OCI-LY7 (cell line): ENCODE data around the gene RCSD1. TPM values are rescaled to one million over a fixed set of nuclear protein-coding genes. Genes with fewer than 3 reads are reported as not detected.
A peak's percentile ranks its signal among the peaks of the same experiment; 100 is the strongest.

Experiments
- BruUV-seq: library from RNA; stranded (reverse); fragments of 400-500 nt; replicated peaks from 2 replicates; lab custom pipeline; 2021; lab: Mats Ljungman, UMichigan
- CTCF ChIA-PET: fragments of 300-600 bp; sonication (Branson Sonifier 250); formaldehyde crosslinking; loops from one replicate; lab custom pipeline; 2022; ENCODE audit warnings: antibody characterized with exemption; ENCODE audit not compliant: unreplicated experiment; lab: Charles Lee
- POLR2A ChIA-PET: fragments of 300-600 bp; sonication (Branson Sonifier 250); formaldehyde crosslinking; loops from one replicate; lab custom pipeline; 2022; ENCODE audit warnings: antibody characterized with exemption; lab: Charles Lee
- DNase-seq: peaks from one replicate; pipeline ENCODE4 v3.0.0-alpha.2; 2015; ENCODE audit warnings: low spot score
- H2AFZ ChIP-seq: fragments of 200-600 bp; sonication (generic), shearing (Covaris generic); 2 replicates; pipeline ENCODE4 v1.6.1; 2014; ENCODE audit warnings: mild to moderate bottlenecking, antibody characterized with exemption, low read length, moderate library complexity
- H3K27ac ChIP-seq: fragments of 200-600 bp; sonication (generic); 2 replicates; pipeline ENCODE4 v1.5.1; 2014; ENCODE audit warnings: mixed run types, low read depth, mild to moderate bottlenecking, moderate library complexity, low read length, inconsistent platforms; ENCODE audit not compliant: poor library complexity, severe bottlenecking
- H3K36me3 ChIP-seq: fragments of 200-600 bp; sonication (generic); 2 replicates; pipeline ENCODE4 v1.6.1; 2014; ENCODE audit warnings: mild to moderate bottlenecking, antibody characterized with exemption, low read length, moderate library complexity, mixed read lengths; ENCODE audit not compliant: insufficient read depth
- H3K4me1 ChIP-seq: fragments of 200-600 bp; sonication (generic); 2 replicates; pipeline ENCODE4 v1.5.1; 2014; ENCODE audit warnings: mild to moderate bottlenecking, low read length; ENCODE audit not compliant: insufficient read depth, poor library complexity, severe bottlenecking
- H3K4me2 ChIP-seq: fragments of 200-600 bp; sonication (generic); 2 replicates; pipeline ENCODE4 v1.6.1; 2014; ENCODE audit warnings: mild to moderate bottlenecking, low read length
- H3K4me3 ChIP-seq: fragments of 200-600 bp; sonication (generic); 2 replicates; pipeline ENCODE4 v1.5.1; 2014; ENCODE audit warnings: mild to moderate bottlenecking, low read depth, low read length; ENCODE audit not compliant: poor library complexity, severe bottlenecking
- H3K79me2 ChIP-seq: fragments of 200-600 bp; sonication (generic); 2 replicates; pipeline ENCODE4 v1.6.1; 2016; ENCODE audit warnings: low read depth, mild to moderate bottlenecking, low read length, moderate library complexity, mixed read lengths; ENCODE audit not compliant: insufficient read depth
- H3K9me2 ChIP-seq: fragments of 200-600 bp; sonication (generic); 2 replicates; pipeline ENCODE4 v1.6.1; 2016; ENCODE audit warnings: mild to moderate bottlenecking, low read length, mixed read lengths; ENCODE audit not compliant: insufficient read depth
- H3K9me3 ChIP-seq: fragments of 200-600 bp; sonication (generic); 2 replicates; pipeline ENCODE4 v1.6.1; 2014; ENCODE audit warnings: mild to moderate bottlenecking, mixed run types, low read length, mixed read lengths
- H4K20me1 ChIP-seq: fragments of 200-600 bp; sonication (generic); 2 replicates; pipeline ENCODE4 v1.6.1; 2014; ENCODE audit warnings: mild to moderate bottlenecking, antibody characterized with exemption, low read length, moderate library complexity, mixed read lengths; ENCODE audit not compliant: insufficient read depth
- CTCF ChIP-seq: fragments of 200-600 bp; sonication (generic); conservative IDR thresholded peaks from 2 replicates; pipeline ENCODE4 v1.5.1; 2014; ENCODE audit warnings: mild to moderate bottlenecking, antibody characterized with exemption, low read length, moderate library complexity, mixed read lengths
- EZH2phosphoT487 ChIP-seq: fragments of 200-600 bp; sonication (generic); IDR thresholded peaks from 2 replicates; pipeline ENCODE4 v1.6.1; 2018; ENCODE audit warnings: low read depth, borderline replicate concordance, mild to moderate bottlenecking, mixed run types, antibody characterized with exemption, low read length, moderate library complexity, mixed read lengths
- intact Hi-C: fragments of 100-400 bp; cut with micrococcal nuclease; formaldehyde crosslinking; loops from one replicate; pipeline ENCODE4 v1.10.0; 2022; ENCODE audit not compliant: unreplicated experiment
- total RNA-seq, 2 experiments: library from RNA; depleted of rRNA in 1 of 2; stranded (reverse); fragments of >200 nt in 1 of 2; shearing (Covaris generic) in 1 of 2; gene quantifications; 2 replicates each; pipeline ENCODE4 v1.2.3, GENCODE V29; 2014 to 2022

RCSD1 gene
- total RNA-seq, 2 experiments from 2014 or later, result 161 to 164 TPM

- POLR2A ChIA-PET, result interaction anchor here (0.6 to 11.9 kb wide), 17 partner anchors 10 to 90 kb away, joined by 3 to 250 read pairs (median 6); partner anchors contain the start of gene MPZL1
- peak overlapping the region; percentile 99 for H3K27ac ChIP-seq
- no peaks in the 10 kb centered on the region for H3K9me2 ChIP-seq
- peak overlapping the region; percentile 93 for H3K4me3 ChIP-seq
- DNase-seq, result peak; percentile 75
- H3K9me3 ChIP-seq, result no peaks in the 10 kb centered on the region
- peaks cover 83% of the 10 kb centered on the region for H3K79me2 ChIP-seq
- intact Hi-C loops, result loop anchor here (1.0 kb wide), 2 partner anchors 31 to 56 kb away; no protein-coding TSS in a partner anchor
- no TSS peak for BruUV-seq
- H4K20me1 ChIP-seq, result peaks cover 3% of the 10 kb centered on the region; the same call in 1 of the 2 replicates
- peaks cover 68% of the 10 kb centered on the region for H3K36me3 ChIP-seq
- CTCF ChIA-PET, result interaction anchor here (0.6 to 1.2 kb wide), 2 partner anchors 12 to 14 kb away, joined by 3 to 9 read pairs; no protein-coding TSS in a partner anchor
- H2AFZ ChIP-seq, result no peak overlapping the region
- peak overlapping the region; percentile 74 for H3K4me2 ChIP-seq
- H3K4me1 ChIP-seq, result peaks cover 83% of the 10 kb centered on the region
- TF ChIP-seq CTCF (no peak), EZH2phosphoT487 (no peak)
Measured at GRCh38 chr1:167631936-167632614, 2.0 kb downstream of the RCSD1 start.

GRCh38 chr1:167633258-167633944 lies 3.4 kb downstream of the RCSD1 start:
- H3K27ac ChIP-seq, result peak overlapping the region; percentile 99
- peaks cover 82% of the 10 kb centered on the region for H3K4me1 ChIP-seq
- H3K9me2 ChIP-seq, result no peaks in the 10 kb centered on the region
- BruUV-seq, result no TSS peak
- TF ChIP-seq CTCF (no peak), EZH2phosphoT487 (no peak)
- H4K20me1 ChIP-seq, result peaks cover 13% of the 10 kb centered on the region
- no peaks in the 10 kb centered on the region for H3K9me3 ChIP-seq
- peaks cover 81% of the 10 kb centered on the region for H3K36me3 ChIP-seq
- ChIA-PET POLR2A (interaction anchor here (0.9 to 11.9 kb wide), 9 partner anchors 9 to 42 kb away, joined by 3 to 250 read pairs (median 6); no protein-coding TSS in a partner anchor), CTCF (no interaction called here)
- peak overlapping the region; percentile 93 for H3K4me3 ChIP-seq
- intact Hi-C loops, result no loop called here
- no peak overlapping the region for H2AFZ ChIP-seq
- peak overlapping the region; percentile 74 for H3K4me2 ChIP-seq
- DNase-seq, result no peak
- H3K79me2 ChIP-seq, result peaks cover 96% of the 10 kb centered on the region
